CD14-positive monocyte (primary cell): ENCODE data around the gene JSRP1. TPM values are rescaled to one million over a fixed set of nuclear protein-coding genes. Genes with fewer than 3 reads are reported as not detected.
A peak's percentile ranks its signal among the peaks of the same experiment; 100 is the strongest.

ENCODE experiments used
- DNase-seq, 3 donors: peaks; one replicate each; pipeline ENCODE4 v3.0.0-alpha.2; 2011 to 2022
- H2AFZ ChIP-seq: 2 replicates; pipeline ENCODE4 v1.6.0; 2012; ENCODE audit warnings: mild to moderate bottlenecking, low read depth, low read length, inconsistent platforms; ENCODE audit not compliant: insufficient read depth, poor library complexity, severe bottlenecking
- H3K27ac ChIP-seq, 2 donors: 1 replicate in 1 of 2; 2 replicates in 1 of 2; pipeline ENCODE4 v1.5.1; 2012 to 2013; ENCODE audit warnings: low read length in 2 of 2, control low read depth in 1 of 2, inconsistent platforms in 1 of 2, low read depth in 1 of 2, mild to moderate bottlenecking in 1 of 2
- H3K27me3 ChIP-seq, 2 donors: one replicate each; pipeline versions ENCODE4 v1.6.0 to v1.6.1; 2011 to 2013; ENCODE audit warnings: low read length in 2 of 2; ENCODE audit not compliant: control insufficient read depth in 2 of 2, insufficient read depth in 2 of 2
- H3K36me3 ChIP-seq, 2 donors: replicated peaks in 1 of 2; 1 replicate in 1 of 2; 2 replicates in 1 of 2; pipeline versions ENCODE4 v1.5.1 to v1.6.1; 2012 to 2013; ENCODE audit warnings: low read length in 2 of 2, control low read depth in 1 of 2, inconsistent platforms in 1 of 2, mild to moderate bottlenecking in 1 of 2; ENCODE audit not compliant: insufficient read depth in 2 of 2, control insufficient read depth in 1 of 2
- H3K4me1 ChIP-seq, 2 donors: 1 replicate in 1 of 2; 2 replicates in 1 of 2; pipeline versions ENCODE4 v1.5.1 to v1.6.1; 2012 to 2013; ENCODE audit warnings: low read length in 2 of 2, control low read depth in 1 of 2, inconsistent platforms in 1 of 2, mild to moderate bottlenecking in 1 of 2, moderate library complexity in 1 of 2; ENCODE audit not compliant: insufficient read depth in 2 of 2, control insufficient read depth in 1 of 2
- H3K4me2 ChIP-seq: replicated peaks from 2 replicates; pipeline ENCODE3; 2012; ENCODE audit warnings: low read length, moderate library complexity, mild to moderate bottlenecking; ENCODE audit not compliant: poor library complexity, severe bottlenecking; ENCODE audit errors: extremely low read depth
- H3K4me3 ChIP-seq, 3 experiments: fragments of 200-600 bp in 1 of 3; sonication (generic) in 1 of 3; replicated peaks in 1 of 3; 1 replicate in 2 of 3; 2 replicates in 1 of 3; pipeline ENCODE4 v1.5.1; 2011 to 2013; ENCODE audit warnings: low read length in 3 of 3, mild to moderate bottlenecking in 3 of 3, control low read depth in 2 of 3, low read depth in 2 of 3, inconsistent platforms in 1 of 3, moderate library complexity in 1 of 3
- H3K79me2 ChIP-seq: 2 replicates; pipeline ENCODE4 v1.6.0; 2012; ENCODE audit warnings: mild to moderate bottlenecking, control low read depth, inconsistent platforms, low read length, moderate library complexity; ENCODE audit not compliant: insufficient read depth
- H3K9ac ChIP-seq: 2 replicates; pipeline ENCODE4 v1.6.0; 2017; ENCODE audit warnings: low read length, mild to moderate bottlenecking; ENCODE audit not compliant: insufficient read depth, poor library complexity, severe bottlenecking
- H3K9me3 ChIP-seq, 2 donors: replicated peaks in 1 of 2; 1 replicate in 1 of 2; 2 replicates in 1 of 2; pipeline versions ENCODE4 v1.5.1 to v1.6.1; 2012 to 2013; ENCODE audit warnings: low read length in 2 of 2, control low read depth in 1 of 2; ENCODE audit not compliant: control insufficient read depth in 1 of 2, insufficient read depth in 1 of 2
- H4K20me1 ChIP-seq: 2 replicates; pipeline ENCODE4 v1.6.0; 2012; ENCODE audit warnings: mild to moderate bottlenecking, low read length, control low read depth, moderate library complexity; ENCODE audit not compliant: insufficient read depth
- H3K27ac Mint-ChIP-seq, 7 donors: one replicate each; pipeline ENCODE4 v1.8.0; 2020; ENCODE audit warnings: mild to moderate bottlenecking in 7 of 7, mixed read lengths in 7 of 7, moderate library complexity in 6 of 7, inconsistent platforms in 2 of 7
- H3K27me3 Mint-ChIP-seq, 3 donors: one replicate each; pipeline ENCODE4 v1.8.0; 2021 to 2022; ENCODE audit warnings: low read depth in 3 of 3, mild to moderate bottlenecking in 3 of 3, mixed read lengths in 3 of 3, moderate library complexity in 3 of 3, inconsistent platforms in 1 of 3
- H3K36me3 Mint-ChIP-seq, 2 donors: one replicate each; pipeline ENCODE4 v1.8.0; 2020; ENCODE audit warnings: mixed read lengths in 2 of 2, inconsistent platforms in 1 of 2, mild to moderate bottlenecking in 1 of 2
- H3K4me1 Mint-ChIP-seq: one replicate; pipeline ENCODE4 v1.8.0; 2020; ENCODE audit warnings: mild to moderate bottlenecking, mixed read lengths
- H3K4me3 Mint-ChIP-seq, 2 donors: one replicate each; pipeline ENCODE4 v1.8.0; 2020; ENCODE audit warnings: mild to moderate bottlenecking in 2 of 2, mixed read lengths in 2 of 2, moderate library complexity in 1 of 2
- H3K9me3 Mint-ChIP-seq, 7 donors: one replicate each; pipeline ENCODE4 v1.8.0; 2020 to 2022; ENCODE audit warnings: mixed read lengths in 7 of 7, mild to moderate bottlenecking in 6 of 7, moderate library complexity in 6 of 7, inconsistent platforms in 2 of 7
- WGBS: methylation state at CpG from one replicate; pipeline ENCODE4 v1.1.5; 2013; ENCODE audit warnings: missing lambda C conversion rate; ENCODE audit not compliant: insufficient coverage; 5-methylcytosine and 5-hydroxymethylcytosine counted together
- intact Hi-C, 2 donors: fragments of 100-400 bp; cut with micrococcal nuclease; formaldehyde crosslinking; loops; one replicate each; pipeline versions ENCODE4 v1.15.0 to v1.15.1; 2023
- polyA plus RNA-seq, 3 donors: library from polyadenylated mRNA; depleted of rRNA in 1 of 3; unstranded in 2 of 3; stranded (reverse) in 1 of 3; fragments of 300-500 nt in 2 of 3; fragments of >200 nt in 1 of 3; fragmentation: Illumina TruSeq in 2 of 3; gene quantifications; 1 replicate in 2 of 3; 2 replicates in 1 of 3; pipeline ENCODE4 v1.2.3, GENCODE V29; 2012 to 2021
- TF ChIP-seq, protein P1 (sequence below): fragments of 200-600 bp; IDR thresholded peaks from one replicate; pipeline ENCODE4 v1.8.0; 2022; ENCODE audit warnings: antibody characterized with exemption, mild to moderate bottlenecking

JSRP1 gene
- polyA plus RNA-seq, 3 donors = 0.38 to 0.50 TPM; not detected in 1

DNA sequence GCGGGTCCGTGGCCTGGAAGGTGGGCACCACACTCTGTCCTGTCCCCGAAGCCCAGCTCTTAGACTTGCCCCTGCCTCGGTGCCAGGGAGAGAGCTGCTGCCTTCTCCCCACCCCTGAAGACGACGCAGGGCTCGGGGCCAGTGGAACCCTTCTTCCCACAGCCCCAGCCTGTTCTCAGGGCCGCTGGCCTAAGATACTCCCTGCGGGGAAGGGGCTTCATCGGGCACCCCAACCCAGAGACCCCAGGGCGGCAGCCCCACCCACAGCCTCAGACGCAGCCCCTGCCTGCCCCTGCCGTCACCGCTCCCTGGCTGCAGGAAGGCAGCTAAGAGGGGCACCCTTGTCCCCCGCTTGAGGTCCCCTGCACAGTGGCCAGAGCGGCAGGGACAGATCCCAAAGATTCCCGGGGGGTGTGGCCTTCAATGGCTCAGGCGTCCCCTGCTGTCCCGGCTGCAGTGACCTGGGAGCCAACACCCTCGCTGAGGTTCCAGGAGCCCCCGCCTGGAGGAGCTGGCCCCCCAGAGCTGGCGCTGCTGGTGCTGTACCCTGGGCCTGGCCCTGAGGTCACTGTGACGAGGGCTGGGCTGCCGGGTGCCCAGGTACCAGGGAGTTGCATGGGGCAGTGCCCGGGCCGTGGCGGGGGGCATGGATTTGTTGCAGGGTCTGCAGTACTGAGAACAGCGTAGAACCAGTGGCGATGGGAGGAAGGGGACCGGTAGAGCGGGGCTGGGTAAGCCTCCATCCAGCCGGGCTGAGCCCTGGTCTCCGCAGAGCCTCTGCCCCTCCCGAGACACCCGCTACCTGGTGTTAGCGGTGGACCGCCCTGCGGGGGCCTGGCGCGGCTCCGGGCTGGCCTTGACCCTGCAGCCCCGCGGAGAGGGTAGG lies 6.1 kb downstream of the JSRP1 start:
- no peak overlapping the region for H3K4me3 ChIP-seq
- peaks cover 32 to 42% of the 10 kb centered on the region in 2 donors for H3K4me1 ChIP-seq
- peaks cover 0 to 14% of the 10 kb centered on the region in 2 donors for H3K9me3 ChIP-seq
- H3K36me3 ChIP-seq = peaks cover 37 to 39% of the 10 kb centered on the region in 2 donors
- 33% methylated on average over 40 of the region's 43 CpGs for WGBS
- no peak overlapping the region for H2AFZ ChIP-seq
- DNase-seq = no peak
- no peak overlapping the region for H3K27ac ChIP-seq
- peaks cover 0 to 8% (median 0%) of the 10 kb centered on the region in 7 donors for H3K9me3 Mint-ChIP-seq
- peaks cover 18 to 51% of the 10 kb centered on the region in 2 donors for H3K27me3 ChIP-seq
- no peak overlapping the region for H3K9ac ChIP-seq
- H3K27ac Mint-ChIP-seq = peak overlapping the region in 1 of 7 donors; percentile 25
- peaks cover 26 to 36% of the 10 kb centered on the region in 2 donors for H3K36me3 Mint-ChIP-seq
- intact Hi-C loops = no loop called here
- H4K20me1 ChIP-seq = peaks cover 76% of the 10 kb centered on the region
- peaks cover 39 to 64% (median 42%) of the 10 kb centered on the region in 3 donors for H3K27me3 Mint-ChIP-seq
- TF ChIP-seq, protein P1, sequence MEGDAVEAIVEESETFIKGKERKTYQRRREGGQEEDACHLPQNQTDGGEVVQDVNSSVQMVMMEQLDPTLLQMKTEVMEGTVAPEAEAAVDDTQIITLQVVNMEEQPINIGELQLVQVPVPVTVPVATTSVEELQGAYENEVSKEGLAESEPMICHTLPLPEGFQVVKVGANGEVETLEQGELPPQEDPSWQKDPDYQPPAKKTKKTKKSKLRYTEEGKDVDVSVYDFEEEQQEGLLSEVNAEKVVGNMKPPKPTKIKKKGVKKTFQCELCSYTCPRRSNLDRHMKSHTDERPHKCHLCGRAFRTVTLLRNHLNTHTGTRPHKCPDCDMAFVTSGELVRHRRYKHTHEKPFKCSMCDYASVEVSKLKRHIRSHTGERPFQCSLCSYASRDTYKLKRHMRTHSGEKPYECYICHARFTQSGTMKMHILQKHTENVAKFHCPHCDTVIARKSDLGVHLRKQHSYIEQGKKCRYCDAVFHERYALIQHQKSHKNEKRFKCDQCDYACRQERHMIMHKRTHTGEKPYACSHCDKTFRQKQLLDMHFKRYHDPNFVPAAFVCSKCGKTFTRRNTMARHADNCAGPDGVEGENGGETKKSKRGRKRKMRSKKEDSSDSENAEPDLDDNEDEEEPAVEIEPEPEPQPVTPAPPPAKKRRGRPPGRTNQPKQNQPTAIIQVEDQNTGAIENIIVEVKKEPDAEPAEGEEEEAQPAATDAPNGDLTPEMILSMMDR = no peak
- peaks cover 5% of the 10 kb centered on the region for H3K79me2 ChIP-seq
- H3K4me3 Mint-ChIP-seq = peak overlapping the region in 1 of 2 donors; percentile 46
- peaks cover 22% of the 10 kb centered on the region for H3K4me1 Mint-ChIP-seq
- H3K4me2 ChIP-seq = no peak overlapping the region

DNA sequence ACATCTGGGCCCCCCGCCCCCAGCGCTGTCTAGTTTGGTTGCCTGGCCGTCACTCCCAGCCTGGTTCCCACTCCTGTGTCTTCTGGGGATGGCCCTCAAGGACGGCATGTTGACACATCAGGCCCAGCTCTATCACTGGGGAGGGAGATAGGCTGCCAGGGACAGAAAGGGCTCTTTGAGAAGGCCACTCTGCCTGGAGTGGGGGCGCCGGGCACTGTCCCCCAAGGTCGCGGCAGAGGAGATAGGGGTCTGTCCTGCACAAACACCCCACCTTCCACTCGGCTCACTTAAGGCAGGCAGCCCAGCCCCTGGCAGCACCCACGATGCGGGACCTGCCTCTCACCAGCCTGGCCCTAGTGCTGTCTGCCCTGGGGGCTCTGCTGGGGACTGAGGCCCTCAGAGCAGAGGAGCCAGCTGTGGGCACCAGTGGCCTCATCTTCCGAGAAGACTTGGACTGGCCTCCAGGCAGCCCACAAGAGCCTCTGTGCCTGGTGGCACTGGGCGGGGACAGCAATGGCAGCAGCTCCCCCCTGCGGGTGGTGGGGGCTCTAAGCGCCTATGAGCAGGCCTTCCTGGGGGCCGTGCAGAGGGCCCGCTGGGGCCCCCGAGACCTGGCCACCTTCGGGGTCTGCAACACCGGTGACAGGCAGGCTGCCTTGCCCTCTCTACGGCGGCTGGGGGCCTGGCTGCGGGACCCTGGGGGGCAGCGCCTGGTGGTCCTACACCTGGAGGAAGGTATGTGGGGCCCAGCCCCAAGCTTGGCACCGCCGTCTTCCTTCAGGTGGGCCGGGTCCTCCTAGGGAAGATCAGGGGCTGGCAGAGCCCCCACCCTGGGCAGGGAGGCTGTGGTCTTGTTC lies 7.0 kb downstream of the JSRP1 start, which contains the start of gene AMH:
AMH (plus strand) TSS at position 314 of the 857 bp plus-strand sequence; CDS start at position 324, 10 bp downstream.
- peaks cover 32 to 42% of the 10 kb centered on the region in 2 donors for H3K4me1 ChIP-seq
- Mint-ChIP-seq H3K27ac (no peak within 1 kb of the TSS), H3K36me3 (peaks cover 33 to 45% of the 10 kb centered on the region in 2 donors), H3K4me3 (peak within 1 kb of the TSS in 1 of 2 donors; percentile 46), H3K9me3 (peaks cover 0 to 8% (median 0%) of the 10 kb centered on the region in 7 donors), H3K27me3 (peaks cover 37 to 60% (median 40%) of the 10 kb centered on the region in 3 donors), H3K4me1 (peaks cover 22% of the 10 kb centered on the region)
- H3K4me3 ChIP-seq = no peak within 1 kb of the TSS
- peaks cover 46 to 47% of the 10 kb centered on the region in 2 donors for H3K36me3 ChIP-seq
- peaks cover 82% of the 10 kb centered on the region for H4K20me1 ChIP-seq
- no peak within 1 kb of the TSS for H3K9ac ChIP-seq
- H3K79me2 ChIP-seq = peaks cover 9% of the 10 kb centered on the region
- H3K9me3 ChIP-seq = peaks cover 0 to 14% of the 10 kb centered on the region in 2 donors
- DNase-seq = no peak
- 78% methylated on average over 23 of the region's 27 CpGs for WGBS
- H3K27me3 ChIP-seq = peaks cover 18 to 48% of the 10 kb centered on the region in 2 donors
- TF ChIP-seq, protein P1 = no peak
- H3K27ac ChIP-seq = no peak within 1 kb of the TSS
- intact Hi-C loops = no loop called here
- H2AFZ ChIP-seq = no peak within 1 kb of the TSS
- no peak within 1 kb of the TSS for H3K4me2 ChIP-seq
